K562 (cell line): Measurements from ENCODE around the gene ENKUR. TPM values are rescaled to one million over a fixed set of nuclear protein-coding genes. Genes with fewer than 3 reads are reported as not detected.
A peak's percentile ranks its signal among the peaks of the same experiment; 100 is the strongest.

Experiments
- ARID1B ChIP-seq: fragments of 450-650 bp; IDR thresholded peaks from 2 replicates; pipeline ENCODE4 v1.6.1; 2016; ENCODE audit warnings: antibody characterized with exemption, mild to moderate bottlenecking, inconsistent platforms
- BMI1 ChIP-seq: fragments of 150-350 bp; IDR thresholded peaks from 2 replicates; pipeline ENCODE4 v1.6.1; 2014; ENCODE audit warnings: low read length
- FOSL1 ChIP-seq: fragments of 200-800 bp; sonication (Bioruptor generic); conservative IDR thresholded peaks from 2 replicates; pipeline ENCODE4 v1.6.1; 2016; ENCODE audit warnings: missing genetic modification characterization, missing compliant biosample characterization
- HNRNPH1 ChIP-seq: fragments of 200-400 bp; formaldehyde crosslinking; optimal IDR thresholded peaks from 2 replicates; pipeline ENCODE3; 2017; ENCODE audit warnings: low read depth, mild to moderate bottlenecking, low read length, moderate library complexity
- MEIS2 ChIP-seq: fragments of 450-650 bp; IDR thresholded peaks from 2 replicates; pipeline ENCODE4 v1.6.1; 2014; ENCODE audit warnings: mild to moderate bottlenecking; ENCODE audit not compliant: partially characterized antibody
- MTA1 ChIP-seq: fragments of 450-650 bp; IDR thresholded peaks from 2 replicates; pipeline ENCODE4 v1.6.1; 2017; ENCODE audit warnings: borderline replicate concordance
- MYNN ChIP-seq, 2 experiments: sonication (generic); formaldehyde crosslinking in 1 of 2; IDR thresholded peaks; 2 replicates each; pipeline versions ENCODE4 v1.5.0 to v1.6.1; 2016 to 2020; ENCODE audit warnings: antibody characterized with exemption in 1 of 2, missing genetic modification reagents in 1 of 2
- NCOR1 ChIP-seq: fragments of 450-650 bp; IDR thresholded peaks from 2 replicates; pipeline ENCODE4 v1.6.1; 2016; ENCODE audit warnings: mild to moderate bottlenecking, moderate library complexity
- OTX1 ChIP-seq: fragments of 450-650 bp; formaldehyde crosslinking; IDR thresholded peaks from 2 replicates; pipeline ENCODE4 v1.4.0; 2022; ENCODE audit warnings: mild to moderate bottlenecking
- PTRF ChIP-seq: fragments of 450-650 bp; IDR thresholded peaks from 2 replicates; pipeline ENCODE4 v1.6.1; 2016; ENCODE audit warnings: mild to moderate bottlenecking, missing genetic modification characterization, missing compliant biosample characterization
- TCF7L2 ChIP-seq: fragments of 150-350 bp; IDR thresholded peaks from 2 replicates; pipeline ENCODE4 v1.6.1; 2016; ENCODE audit warnings: low read depth, mild to moderate bottlenecking, low read length, moderate library complexity
- ZNF699 ChIP-seq: fragments of 250-450 bp; sonication (Bioruptor Pico); IDR thresholded peaks from 2 replicates; pipeline ENCODE4 v1.8.0; 2021; ENCODE audit warnings: mild to moderate bottlenecking, moderate library complexity; ENCODE audit not compliant: insufficient replicate concordance
- polyA plus RNA-seq, 8 experiments: library from polyadenylated mRNA; depleted of rRNA in 4 of 8; stranded (reverse) in 5 of 8; unstranded in 3 of 8; fragments of >200 nt; fragmentation: Nextera tagmentation in 2 of 8; fragmentation: Illumina TruSeq in 1 of 8; extraction: Ambion mirVana in 2 of 8; extraction: Trizol in 1 of 8; gene quantifications; 2 replicates each; pipeline versions ENCODE4 v1.2.1 to v1.2.3, GENCODE V29; 2011 to 2014; ENCODE audit warnings: inconsistent platforms in 1 of 8, missing spikeins in 1 of 8
- total RNA-seq, 7 experiments: library from RNA; depleted of rRNA in 6 of 7; stranded (reverse); fragments of >200 nt in 6 of 7; fragmentation: Illumina TruSeq in 2 of 7; extraction: Trizol in 2 of 7; gene quantifications; 2 replicates each; pipeline versions ENCODE4 v1.2.1 to v1.2.3, GENCODE V29; 2011 to 2021; ENCODE audit warnings: low replicate concordance in 1 of 7
- TF ChIP-seq, protein P1 (sequence below): fragments of 450-650 bp; IDR thresholded peaks from 2 replicates; pipeline ENCODE4 v1.6.1; 2016
- TF ChIP-seq, protein P2 (sequence below): fragments of 250-450 bp; sonication (Bioruptor Pico); IDR thresholded peaks from 2 replicates; pipeline ENCODE4 v1.6.1; 2021; ENCODE audit warnings: mild to moderate bottlenecking
- TF ChIP-seq, protein P3 (sequence below): fragments of 250-450 bp; sonication (Bioruptor Pico); IDR thresholded peaks from 2 replicates; pipeline ENCODE4 v1.4.0; 2020; ENCODE audit warnings: mild to moderate bottlenecking, moderate library complexity
- TF ChIP-seq, protein P4 (sequence below), 2 experiments: IDR thresholded peaks in 1 of 2; conservative IDR thresholded peaks in 1 of 2; 2 replicates each; pipeline ENCODE4 v1.6.1; 2016; ENCODE audit warnings: low read depth in 2 of 2, mild to moderate bottlenecking in 1 of 2, missing compliant biosample characterization in 1 of 2, missing genetic modification characterization in 1 of 2, moderate library complexity in 1 of 2
- TF ChIP-seq, protein P5 (sequence below), 2 experiments: IDR thresholded peaks; 2 replicates each; pipeline ENCODE4 v1.6.1; 2011; ENCODE audit warnings: borderline replicate concordance in 1 of 2, control low read depth in 1 of 2, low read depth in 1 of 2, low read length in 1 of 2, mild to moderate bottlenecking in 1 of 2, mixed read lengths in 1 of 2, moderate library complexity in 1 of 2; ENCODE audit not compliant: insufficient read depth in 1 of 2, insufficient read length in 1 of 2, poor library complexity in 1 of 2, severe bottlenecking in 1 of 2; ENCODE audit errors: extremely low read depth in 1 of 2

The ENKUR gene
- total and polyA plus RNA-seq, 9 of the 15 experiments (the other 6 are each of a cell fraction or from before 2014, with no cell fraction given) = 0.06 to 0.46 (median 0.20) TPM

DNA sequence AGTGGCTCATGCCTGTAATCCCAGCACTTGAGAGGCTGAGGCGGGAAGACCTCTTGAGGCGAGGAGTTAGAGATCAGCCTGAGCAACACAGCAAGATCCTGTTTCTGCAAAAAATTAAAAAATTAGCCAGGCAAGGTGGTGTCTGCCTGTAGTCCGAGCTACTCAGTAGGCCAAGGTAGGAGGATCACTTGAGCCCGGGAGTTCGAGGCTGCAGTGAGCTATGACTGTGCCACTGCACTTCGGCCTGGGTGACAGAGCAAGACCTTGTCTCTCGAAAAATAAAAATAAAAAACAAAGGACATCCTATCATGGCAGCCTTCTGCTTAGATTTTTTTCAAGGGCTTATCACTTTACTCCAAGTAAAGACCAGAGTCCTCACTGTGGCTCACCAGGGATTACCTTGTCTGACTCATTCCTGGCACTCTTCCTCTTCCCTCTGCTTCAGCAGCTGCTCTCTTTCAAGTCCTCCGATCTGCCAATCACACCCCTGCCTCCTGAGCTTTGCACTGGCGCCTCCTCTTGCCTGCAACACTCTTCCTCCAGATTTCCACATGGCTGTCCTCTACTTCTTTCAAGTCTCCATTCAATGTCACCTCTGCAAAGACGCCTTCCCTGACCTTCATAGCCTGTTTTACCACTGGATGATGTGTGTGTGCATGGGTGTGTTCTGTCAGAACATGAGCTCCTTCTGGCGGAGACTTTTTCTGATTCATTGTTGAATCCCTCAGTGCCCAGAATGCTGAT, 71.3 kb downstream of the ENKUR start (continued):
- peak; percentile 74 for TF ChIP-seq MEIS2
- TF ChIP-seq, protein P1, sequence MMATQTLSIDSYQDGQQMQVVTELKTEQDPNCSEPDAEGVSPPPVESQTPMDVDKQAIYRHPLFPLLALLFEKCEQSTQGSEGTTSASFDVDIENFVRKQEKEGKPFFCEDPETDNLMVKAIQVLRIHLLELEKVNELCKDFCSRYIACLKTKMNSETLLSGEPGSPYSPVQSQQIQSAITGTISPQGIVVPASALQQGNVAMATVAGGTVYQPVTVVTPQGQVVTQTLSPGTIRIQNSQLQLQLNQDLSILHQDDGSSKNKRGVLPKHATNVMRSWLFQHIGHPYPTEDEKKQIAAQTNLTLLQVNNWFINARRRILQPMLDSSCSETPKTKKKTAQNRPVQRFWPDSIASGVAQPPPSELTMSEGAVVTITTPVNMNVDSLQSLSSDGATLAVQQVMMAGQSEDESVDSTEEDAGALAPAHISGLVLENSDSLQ = peak; percentile 94
- 0 out of 2 replicates have a peak, but pooled peaks have one; percentile 43 for TF ChIP-seq MTA1
- TF ChIP-seq, protein P2, sequence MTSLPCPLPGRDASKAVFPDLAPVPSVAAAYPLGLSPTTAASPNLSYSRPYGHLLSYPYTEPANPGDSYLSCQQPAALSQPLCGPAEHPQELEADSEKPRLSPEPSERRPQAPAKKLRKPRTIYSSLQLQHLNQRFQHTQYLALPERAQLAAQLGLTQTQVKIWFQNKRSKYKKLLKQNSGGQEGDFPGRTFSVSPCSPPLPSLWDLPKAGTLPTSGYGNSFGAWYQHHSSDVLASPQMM (CRISPR knock-in tag) = no peak
- TF ChIP-seq ARID1B = peak; percentile 86
- TF ChIP-seq, protein P3, sequence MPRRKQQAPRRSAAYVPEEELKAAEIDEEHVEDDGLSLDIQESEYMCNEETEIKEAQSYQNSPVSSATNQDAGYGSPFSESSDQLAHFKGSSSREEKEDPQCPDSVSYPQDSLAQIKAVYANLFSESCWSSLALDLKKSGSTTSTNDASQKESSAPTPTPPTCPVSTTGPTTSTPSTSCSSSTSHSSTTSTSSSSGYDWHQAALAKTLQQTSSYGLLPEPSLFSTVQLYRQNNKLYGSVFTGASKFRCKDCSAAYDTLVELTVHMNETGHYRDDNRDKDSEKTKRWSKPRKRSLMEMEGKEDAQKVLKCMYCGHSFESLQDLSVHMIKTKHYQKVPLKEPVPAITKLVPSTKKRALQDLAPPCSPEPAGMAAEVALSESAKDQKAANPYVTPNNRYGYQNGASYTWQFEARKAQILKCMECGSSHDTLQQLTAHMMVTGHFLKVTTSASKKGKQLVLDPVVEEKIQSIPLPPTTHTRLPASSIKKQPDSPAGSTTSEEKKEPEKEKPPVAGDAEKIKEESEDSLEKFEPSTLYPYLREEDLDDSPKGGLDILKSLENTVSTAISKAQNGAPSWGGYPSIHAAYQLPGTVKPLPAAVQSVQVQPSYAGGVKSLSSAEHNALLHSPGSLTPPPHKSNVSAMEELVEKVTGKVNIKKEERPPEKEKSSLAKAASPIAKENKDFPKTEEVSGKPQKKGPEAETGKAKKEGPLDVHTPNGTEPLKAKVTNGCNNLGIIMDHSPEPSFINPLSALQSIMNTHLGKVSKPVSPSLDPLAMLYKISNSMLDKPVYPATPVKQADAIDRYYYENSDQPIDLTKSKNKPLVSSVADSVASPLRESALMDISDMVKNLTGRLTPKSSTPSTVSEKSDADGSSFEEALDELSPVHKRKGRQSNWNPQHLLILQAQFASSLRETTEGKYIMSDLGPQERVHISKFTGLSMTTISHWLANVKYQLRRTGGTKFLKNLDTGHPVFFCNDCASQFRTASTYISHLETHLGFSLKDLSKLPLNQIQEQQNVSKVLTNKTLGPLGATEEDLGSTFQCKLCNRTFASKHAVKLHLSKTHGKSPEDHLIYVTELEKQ (CRISPR knock-in tag) = no peak
- TF ChIP-seq, protein P4, sequence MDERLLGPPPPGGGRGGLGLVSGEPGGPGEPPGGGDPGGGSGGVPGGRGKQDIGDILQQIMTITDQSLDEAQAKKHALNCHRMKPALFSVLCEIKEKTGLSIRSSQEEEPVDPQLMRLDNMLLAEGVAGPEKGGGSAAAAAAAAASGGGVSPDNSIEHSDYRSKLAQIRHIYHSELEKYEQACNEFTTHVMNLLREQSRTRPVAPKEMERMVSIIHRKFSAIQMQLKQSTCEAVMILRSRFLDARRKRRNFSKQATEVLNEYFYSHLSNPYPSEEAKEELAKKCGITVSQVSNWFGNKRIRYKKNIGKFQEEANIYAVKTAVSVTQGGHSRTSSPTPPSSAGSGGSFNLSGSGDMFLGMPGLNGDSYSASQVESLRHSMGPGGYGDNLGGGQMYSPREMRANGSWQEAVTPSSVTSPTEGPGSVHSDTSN (CRISPR knock-in tag; IDR thresholded peaks at IDR 0.05; ENCODE audit: low read depth) = no peak
- TF ChIP-seq, protein P4 (tag; conservative IDR thresholded peaks at IDR 0.05; ENCODE audit: low read depth) = peak; percentile 81
- no peak for TF ChIP-seq PTRF (tag)
- peak; percentile 72; the same call in 1 of the 2 replicates for TF ChIP-seq NCOR1
- TF ChIP-seq FOSL1 (tag) = peak; percentile 90
- no peak for TF ChIP-seq OTX1
- no peak for TF ChIP-seq HNRNPH1
- TF ChIP-seq TCF7L2 = peak; percentile 68; the same call in 1 of the 2 replicates
- TF ChIP-seq, protein P5, sequence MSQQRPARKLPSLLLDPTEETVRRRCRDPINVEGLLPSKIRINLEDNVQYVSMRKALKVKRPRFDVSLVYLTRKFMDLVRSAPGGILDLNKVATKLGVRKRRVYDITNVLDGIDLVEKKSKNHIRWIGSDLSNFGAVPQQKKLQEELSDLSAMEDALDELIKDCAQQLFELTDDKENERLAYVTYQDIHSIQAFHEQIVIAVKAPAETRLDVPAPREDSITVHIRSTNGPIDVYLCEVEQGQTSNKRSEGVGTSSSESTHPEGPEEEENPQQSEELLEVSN (IDR thresholded peaks at IDR 0.05; ENCODE audit: borderline replicate concordance in 1 of 2, extremely low read depth in 1 of 2, insufficient read depth in 1 of 2, insufficient read length in 1 of 2, low read depth in 1 of 2, low read length in 1 of 2, poor library complexity in 1 of 2, severe bottlenecking in 1 of 2) = peak in 1 of 2 experiments; percentile 49
- TF ChIP-seq BMI1 = no peak
- peak; percentile 44; the same call in 1 of the 2 replicates for TF ChIP-seq MYNN (IDR thresholded peaks at IDR 0.05)
- TF ChIP-seq MYNN (CRISPR knock-in tag; IDR thresholded peaks at IDR 0.05) = no peak
- no peak for TF ChIP-seq ZNF699
